Stomach (tissue), 9 donors: Measurements from ENCODE around the gene AP3B1. TPM values are rescaled to one million over a fixed set of nuclear protein-coding genes. Genes with fewer than 3 reads are reported as not detected.

Experiments
- DNase-seq, 2 donors: peaks; one replicate each; pipeline versions ENCODE4 v3.0.0 to v3.0.0-alpha.2; 2013 to 2019
- H3K27ac ChIP-seq, 5 donors: fragments of 200-600 bp in 4 of 5; sonication (generic) in 4 of 5; one replicate each; pipeline ENCODE4 v1.5.1; 2013 to 2019; ENCODE audit warnings: mild to moderate bottlenecking in 1 of 5, moderate library complexity in 1 of 5
- H3K27me3 ChIP-seq, 3 donors: fragments of 200-600 bp; sonication (generic); one replicate each; pipeline ENCODE4 v1.5.1; 2017 to 2019; ENCODE audit warnings: mixed run types in 1 of 3
- H3K36me3 ChIP-seq, 4 donors: fragments of 200-600 bp; sonication (generic); 1 replicate in 3 of 4; 2 replicates in 1 of 4; pipeline ENCODE4 v1.5.1; 2016 to 2019
- H3K4me1 ChIP-seq, 4 donors: fragments of 200-600 bp; sonication (generic); one replicate each; pipeline ENCODE4 v1.5.1; 2016 to 2019
- H3K4me3 ChIP-seq, 4 donors: fragments of 200-600 bp; sonication (generic) in 3 of 4; one replicate each; pipeline ENCODE4 v1.5.1; 2016 to 2019; ENCODE audit warnings: mild to moderate bottlenecking in 1 of 4
- H3K9me3 ChIP-seq, 4 donors: fragments of 200-600 bp; sonication (generic); one replicate each; pipeline ENCODE4 v1.5.1; 2016 to 2019
- CTCF ChIP-seq, 7 experiments: fragments of 450-650 bp in 4 of 7; fragments of 200-600 bp in 3 of 7; sonication (generic) in 3 of 7; IDR thresholded peaks; one replicate each; pipeline ENCODE4 v1.5.1; 2016 to 2019; ENCODE audit warnings: antibody characterized with exemption in 7 of 7, control low read depth in 2 of 7, mild to moderate bottlenecking in 1 of 7
- EP300 ChIP-seq: sonication (generic); formaldehyde crosslinking; IDR thresholded peaks from one replicate; pipeline ENCODE4 v1.6.1; 2017; ENCODE audit warnings: antibody characterized with exemption
- POLR2A ChIP-seq, 4 donors: fragments of 450-650 bp; IDR thresholded peaks; one replicate each; pipeline ENCODE4 v1.6.1; 2016; ENCODE audit warnings: antibody characterized with exemption in 4 of 4, control low read depth in 2 of 4, mild to moderate bottlenecking in 1 of 4, moderate library complexity in 1 of 4
- POLR2AphosphoS5 ChIP-seq, 3 donors: sonication (generic); formaldehyde crosslinking; IDR thresholded peaks; one replicate each; pipeline ENCODE4 v1.6.1; 2016; ENCODE audit warnings: antibody characterized with exemption in 3 of 3
- WGBS, 5 donors: extraction: QIAGEN DNeasy Blood & Tissue Kit in 3 of 5; methylation state at CpG; one replicate each; pipeline versions ENCODE4 v1.1.5 to v1.1.7; 2013 to 2018; 5-methylcytosine and 5-hydroxymethylcytosine counted together
- intact Hi-C: fragments of 100-400 bp; cut with DNase I; formaldehyde crosslinking; loops from one replicate; pipeline ENCODE4 v1.15.1; 2023; ENCODE audit warnings: low total_unique reads
- polyA plus RNA-seq, 3 donors: library from polyadenylated mRNA; stranded (reverse); fragments of 200-250 nt; gene quantifications; one replicate each; pipeline ENCODE4 v1.2.3, GENCODE V29; 2013
- total RNA-seq, 5 donors: library from RNA; depleted of rRNA; stranded (reverse); fragments of >200 nt; gene quantifications; one replicate each; pipeline versions ENCODE4 v1.1.0 to v1.2.3, GENCODE V29; 2014 to 2016
- donor health status: healthy with polysubstance abuse.
- donor health status: Bipolar disorder and iron deficiency.
- donor health status: healthy.

AP3B1 gene
- total and polyA plus RNA-seq, 8 donors: 15.2 to 81.0 (median 23.5) TPM

GRCh38 chr5:78336698-78337097, 42.2 kb upstream of the AP3B1 start:
- no peaks in the 10 kb centered on the region for H3K4me1 ChIP-seq
- intact Hi-C loops: no loop called here

GRCh38 chr5:78335976-78336375, 41.5 kb upstream of the AP3B1 start:
- 61 to 74% (median 73%) methylated on average over 2 of the region's 2 CpGs for WGBS, 5 donors

More at GRCh38 chr5:78336698-78337097, 42.2 kb upstream of the AP3B1 start:
- DNase-seq: no peak
- H3K36me3 ChIP-seq: no peaks in the 10 kb centered on the region
- H3K4me3 ChIP-seq: no peak overlapping the region
- H3K27ac ChIP-seq: no peak overlapping the region
- TF ChIP-seq EP300 (no peak), POLR2AphosphoS5 (IDR thresholded peaks at IDR 0.05) (no peak), POLR2A (IDR thresholded peaks at IDR 0.05) (no peak), CTCF (IDR thresholded peaks at IDR 0.05) (no peak)
- H3K9me3 ChIP-seq: peaks cover 0 to 18% (median 13%) of the 10 kb centered on the region in 4 donors
- 88 to 96% (median 92%) methylated on average over 2 of the region's 2 CpGs for WGBS, 5 donors
- H3K27me3 ChIP-seq: no peaks in the 10 kb centered on the region

GRCh38 chr5:78334811-78335210, 40.3 kb upstream of the AP3B1 start:
- Histone ChIP-seq H3K4me1 (no peaks in the 10 kb centered on the region), H3K27ac (no peak overlapping the region), H3K27me3 (no peaks in the 10 kb centered on the region), H3K4me3 (no peak overlapping the region), H3K9me3 (peaks cover 0 to 18% (median 13%) of the 10 kb centered on the region in 4 donors), H3K36me3 (no peaks in the 10 kb centered on the region)
- TF ChIP-seq POLR2A (IDR thresholded peaks at IDR 0.05): no peak
- TF ChIP-seq POLR2AphosphoS5 (IDR thresholded peaks at IDR 0.05): no peak
- TF ChIP-seq EP300: no peak
- TF ChIP-seq CTCF (IDR thresholded peaks at IDR 0.05): no peak
- DNase-seq: no peak
- 52 to 69% (median 65%) methylated on average over 3 of the region's 3 CpGs for WGBS, 5 donors
- intact Hi-C loops: no loop called here

More at GRCh38 chr5:78335976-78336375, 41.5 kb upstream of the AP3B1 start:
- intact Hi-C loops: no loop called here
- Histone ChIP-seq H3K4me3 (no peak overlapping the region), H3K27ac (no peak overlapping the region), H3K4me1 (no peaks in the 10 kb centered on the region), H3K9me3 (peaks cover 0 to 18% (median 13%) of the 10 kb centered on the region in 4 donors), H3K27me3 (no peaks in the 10 kb centered on the region), H3K36me3 (no peaks in the 10 kb centered on the region)
- no peak for DNase-seq
- TF ChIP-seq CTCF (IDR thresholded peaks at IDR 0.05) (no peak), POLR2AphosphoS5 (IDR thresholded peaks at IDR 0.05) (no peak)

- no peak overlapping the region for H3K4me3 ChIP-seq
- no peaks in the 10 kb centered on the region for H3K36me3 ChIP-seq
- H3K4me1 ChIP-seq: no peaks in the 10 kb centered on the region
- H3K9me3 ChIP-seq: no peaks in the 10 kb centered on the region
- intact Hi-C loops: no loop called here
- no peaks in the 10 kb centered on the region for H3K27me3 ChIP-seq
- H3K27ac ChIP-seq: no peak overlapping the region
- DNase-seq: peak in 1 of 2 donors; percentile 7
- TF ChIP-seq CTCF (IDR thresholded peaks at IDR 0.05): no peak
- TF ChIP-seq EP300: no peak
These were observed 37.1 kb upstream of the AP3B1 start for GRCh38 chr5:78331523-78332080.
